Esophagus squamous epithelium (tissue), 4 donors: ENCODE data around the gene APBA2.

Experiments
- CTCF ChIP-seq, 6 experiments: fragments of 450-650 bp in 4 of 6; fragments of 200-600 bp in 2 of 6; sonication (generic) in 2 of 6; IDR thresholded peaks; one replicate each; pipeline ENCODE4 v1.5.1; 2016 to 2019; ENCODE audit warnings: antibody characterized with exemption in 6 of 6, mild to moderate bottlenecking in 4 of 6, moderate library complexity in 4 of 6
- POLR2A ChIP-seq, 4 donors: fragments of 450-650 bp; IDR thresholded peaks; one replicate each; pipeline ENCODE4 v1.6.1; 2017; ENCODE audit warnings: antibody characterized with exemption in 4 of 4, mild to moderate bottlenecking in 4 of 4, moderate library complexity in 3 of 4

- no peak for TF ChIP-seq CTCF (IDR thresholded peaks at IDR 0.05)
- no peak for TF ChIP-seq POLR2A (IDR thresholded peaks at IDR 0.05)
These were observed 202.9 kb downstream of the APBA2 start for GRCh38 chr15:29088666-29089065.
